H1 (cell line): Measurements from ENCODE around the gene MTMR4. TPM values are rescaled to one million over a fixed set of nuclear protein-coding genes. Genes with fewer than 3 reads are reported as not detected.
A peak's percentile ranks its signal among the peaks of the same experiment; 100 is the strongest.

Experiments
- CTCF ChIA-PET: fragments of 300-600 bp; sonication (Branson Sonifier 250); formaldehyde crosslinking; loops from one replicate; lab custom pipeline; 2021; ENCODE audit not compliant: partially characterized antibody; lab: Charles Lee
- POLR2A ChIA-PET: fragments of 300-600 bp; sonication (Branson Sonifier 250); formaldehyde crosslinking; loops from one replicate; lab custom pipeline; 2021; ENCODE audit warnings: inconsistent platforms; ENCODE audit not compliant: partially characterized antibody; lab: Charles Lee
- DNase-seq, 2 experiments: peaks; one replicate each; pipeline versions ENCODE4 v3.0.0 to v3.0.0-alpha.2; 2010 to 2022; ENCODE audit warnings: low spot score in 2 of 2, low read depth in 1 of 2, mixed read lengths in 1 of 2
- FAIRE-seq: peaks from 2 replicates; lab custom pipeline; 2011; peaks lifted over from hg19 to GRCh38; lab: Jason Lieb, UNC
- H2AFZ ChIP-seq: 2 replicates; pipeline ENCODE4 v1.8.1; 2012; ENCODE audit warnings: low read length, inconsistent platforms
- H2AK5ac ChIP-seq: 2 replicates; pipeline ENCODE4 v1.6.1; 2013; ENCODE audit warnings: low read depth, low read length
- H2BK120ac ChIP-seq: replicated peaks from 2 replicates; pipeline ENCODE3; 2013; ENCODE audit warnings: low read depth, low read length, inconsistent platforms
- H2BK12ac ChIP-seq: 2 replicates; pipeline ENCODE4 v1.6.1; 2013; ENCODE audit warnings: low read depth, low read length
- H2BK15ac ChIP-seq: 2 replicates; pipeline ENCODE4 v1.6.1; 2013; ENCODE audit warnings: low read length
- H2BK20ac ChIP-seq: 2 replicates; pipeline ENCODE4 v1.6.1; 2013; ENCODE audit warnings: low read length
- H2BK5ac ChIP-seq: 2 replicates; pipeline ENCODE4 v1.6.1; 2013; ENCODE audit warnings: low read depth, low read length
- H3K14ac ChIP-seq: 2 replicates; pipeline ENCODE4 v1.6.1; 2013; ENCODE audit warnings: inconsistent platforms; ENCODE audit not compliant: insufficient read length
- H3K18ac ChIP-seq: 2 replicates; pipeline ENCODE4 v1.6.1; 2013; ENCODE audit warnings: low read length; ENCODE audit errors: extremely low read depth
- H3K23ac ChIP-seq: 2 replicates; pipeline ENCODE4 v1.6.1; 2013; ENCODE audit warnings: inconsistent platforms; ENCODE audit not compliant: insufficient read length
- H3K23me2 ChIP-seq: 2 replicates; pipeline ENCODE4 v1.6.1; 2013; ENCODE audit warnings: low read depth, low read length
- H3K27ac ChIP-seq: 2 replicates; pipeline ENCODE4 v1.6.1; 2011; ENCODE audit warnings: low read depth, low read length, inconsistent platforms
- H3K27me3 ChIP-seq, 4 experiments: replicated peaks in 1 of 4; 1 replicate in 1 of 4; 2 replicates in 3 of 4; pipeline versions ENCODE4 v1.6.1 to v1.8.1; 2011 to 2013; ENCODE audit warnings: low read length in 3 of 4, mild to moderate bottlenecking in 3 of 4, inconsistent platforms in 2 of 4, mixed read lengths in 2 of 4, moderate library complexity in 1 of 4; ENCODE audit not compliant: control insufficient read depth in 3 of 4, insufficient read depth in 3 of 4; ENCODE audit errors: extremely low read depth in 1 of 4
- H3K36me3 ChIP-seq, 4 experiments: 2 replicates each; pipeline versions ENCODE4 v1.6.1 to v1.8.1; 2011 to 2013; ENCODE audit warnings: mild to moderate bottlenecking in 4 of 4, low read length in 3 of 4, moderate library complexity in 2 of 4, control low read depth in 1 of 4, inconsistent platforms in 1 of 4; ENCODE audit not compliant: insufficient read depth in 4 of 4, control insufficient read depth in 2 of 4
- H3K4ac ChIP-seq: replicated peaks from 2 replicates; pipeline ENCODE3; 2013; ENCODE audit warnings: low read length, low read depth, mixed read lengths, inconsistent platforms; ENCODE audit not compliant: insufficient read length
- H3K4me1 ChIP-seq, 4 experiments: replicated peaks in 1 of 4; 1 replicate in 1 of 4; 2 replicates in 3 of 4; pipeline versions ENCODE4 v1.6.1 to v1.8.1; 2011 to 2013; ENCODE audit warnings: low read length in 3 of 4, inconsistent platforms in 2 of 4, mixed read lengths in 1 of 4; ENCODE audit not compliant: insufficient read depth in 4 of 4, control insufficient read depth in 3 of 4
- H3K4me2 ChIP-seq, 2 experiments: 2 replicates each; pipeline versions ENCODE4 v1.6.1 to v1.8.1; 2011 to 2013; ENCODE audit warnings: low read depth in 2 of 2, low read length in 2 of 2, control low read depth in 1 of 2, inconsistent platforms in 1 of 2, mild to moderate bottlenecking in 1 of 2; ENCODE audit not compliant: insufficient read depth in 1 of 2
- H3K4me3 ChIP-seq, 4 experiments: fragments of 200-600, 300-600 bp in 1 of 4; sonication (generic), shearing (Covaris generic), sonication (Bioruptor Twin) in 1 of 4; 2 replicates each; pipeline versions ENCODE4 v1.5.1 to v1.8.1; 2011 to 2016; ENCODE audit warnings: low read length in 4 of 4, low read depth in 3 of 4, control low read depth in 2 of 4, inconsistent platforms in 2 of 4, mild to moderate bottlenecking in 2 of 4, mixed read lengths in 1 of 4, moderate library complexity in 1 of 4; ENCODE audit not compliant: insufficient read depth in 2 of 4; ENCODE audit errors: extremely low read depth in 1 of 4
- H3K56ac ChIP-seq: replicated peaks from 2 replicates; pipeline ENCODE3; 2013; ENCODE audit warnings: low read depth, mild to moderate bottlenecking, mixed read lengths, low read length, inconsistent platforms; ENCODE audit not compliant: insufficient read length
- H3K79me1 ChIP-seq: 2 replicates; pipeline ENCODE4 v1.6.1; 2013; ENCODE audit warnings: low read depth, low read length, control low read depth
- H3K79me2 ChIP-seq, 2 experiments: 2 replicates each; pipeline versions ENCODE4 v1.6.1 to v1.8.1; 2012 to 2013; ENCODE audit warnings: low read length in 2 of 2, mild to moderate bottlenecking in 2 of 2, inconsistent platforms in 1 of 2; ENCODE audit not compliant: insufficient read depth in 2 of 2, control insufficient read depth in 1 of 2
- H3K9ac ChIP-seq, 4 experiments: replicated peaks in 1 of 4; 1 replicate in 1 of 4; 2 replicates in 3 of 4; pipeline versions ENCODE4 v1.6.1 to v1.8.1; 2011 to 2013; ENCODE audit warnings: low read depth in 3 of 4, low read length in 3 of 4, control low read depth in 2 of 4, mild to moderate bottlenecking in 2 of 4, moderate library complexity in 2 of 4, inconsistent platforms in 1 of 4; ENCODE audit errors: extremely low read depth in 1 of 4
- H3K9me3 ChIP-seq, 2 experiments: 2 replicates each; pipeline versions ENCODE4 v1.6.1 to v1.8.1; 2012 to 2013; ENCODE audit warnings: mild to moderate bottlenecking in 2 of 2, moderate library complexity in 2 of 2, control low read depth in 1 of 2, inconsistent platforms in 1 of 2, low read depth in 1 of 2, low read length in 1 of 2, mixed read lengths in 1 of 2; ENCODE audit not compliant: insufficient read depth in 2 of 2
- H4K20me1 ChIP-seq, 2 experiments: replicated peaks in 1 of 2; 2 replicates each; pipeline versions ENCODE3 to v1.8.1; 2011 to 2013; ENCODE audit warnings: inconsistent platforms in 2 of 2, low read length in 2 of 2, mild to moderate bottlenecking in 1 of 2; ENCODE audit not compliant: insufficient read depth in 2 of 2, control insufficient read depth in 1 of 2
- H4K5ac ChIP-seq: 2 replicates; pipeline ENCODE4 v1.6.1; 2013; ENCODE audit warnings: low read length, low read depth, mixed read lengths, inconsistent platforms; ENCODE audit not compliant: insufficient read length
- H4K8ac ChIP-seq: 2 replicates; pipeline ENCODE4 v1.8.0; 2013; ENCODE audit warnings: mild to moderate bottlenecking, moderate library complexity, low read length, inconsistent platforms; ENCODE audit not compliant: insufficient read depth; ENCODE audit errors: extremely low read depth
- H4K91ac ChIP-seq: replicated peaks from 2 replicates; pipeline ENCODE3; 2013; ENCODE audit warnings: low read length, mixed read lengths, inconsistent platforms; ENCODE audit not compliant: insufficient read length
- ASH2L ChIP-seq: fragments of 200-600, 300-600 bp; sonication (generic); IDR thresholded peaks from one replicate; pipeline ENCODE4 v1.7.1; 2017; ENCODE audit warnings: low read length
- E2F6 ChIP-seq: IDR thresholded peaks from 2 replicates; pipeline ENCODE4 v1.6.1; 2012; ENCODE audit warnings: inconsistent platforms
- HDAC6 ChIP-seq: IDR thresholded peaks from one replicate; pipeline ENCODE4 v1.7.1; 2012; ENCODE audit warnings: low read depth, mild to moderate bottlenecking, inconsistent platforms, low read length, moderate library complexity
- POLR2AphosphoS5 ChIP-seq: IDR thresholded peaks from 2 replicates; pipeline ENCODE4 v1.6.1; 2011; ENCODE audit warnings: low read depth, low read length
- SIX5 ChIP-seq: IDR thresholded peaks from 2 replicates; pipeline ENCODE4 v1.6.1; 2011; ENCODE audit warnings: mild to moderate bottlenecking, low read depth, low read length
- TAF7 ChIP-seq: optimal IDR thresholded peaks from 2 replicates; pipeline ENCODE3; 2011; ENCODE audit warnings: low read depth, mild to moderate bottlenecking, inconsistent platforms, low read length, moderate library complexity, borderline replicate concordance
- TCF12 ChIP-seq: IDR thresholded peaks from 2 replicates; pipeline ENCODE4 v1.6.1; 2011; ENCODE audit warnings: low read depth, mild to moderate bottlenecking, low read length
- TEAD4 ChIP-seq: IDR thresholded peaks from 2 replicates; pipeline ENCODE4 v1.6.1; 2012; ENCODE audit warnings: low read depth, low read length, inconsistent platforms, mixed read lengths
- WGBS, 2 experiments: shearing (Covaris generic) in 1 of 2; methylation state at CpG; one replicate each; pipeline versions ENCODE4 v1.1.6 to v1.1.7; 2013 to 2015; ENCODE audit warnings: low lambda C conversion rate in 2 of 2, mixed read lengths in 2 of 2, inconsistent platforms in 1 of 2, low coverage in 1 of 2, missing lambda C conversion rate in 1 of 2; ENCODE audit not compliant: insufficient replicate concordance in 2 of 2, insufficient coverage in 1 of 2, insufficient read length in 1 of 2; ENCODE audit errors: extremely low coverage in 1 of 2, missing lambda C conversion rate in 1 of 2; 5-methylcytosine and 5-hydroxymethylcytosine counted together
- polyA plus RNA-seq, 7 experiments: library from polyadenylated mRNA; depleted of rRNA in 3 of 7; stranded (reverse) in 5 of 7; unstranded in 2 of 7; fragments of >200 nt in 5 of 7; fragments of 200-250 nt in 2 of 7; gene quantifications; 1 replicate in 5 of 7; 2 replicates in 1 of 7; 4 replicates in 1 of 7; pipeline versions ENCODE4 v1.2.1 to v1.2.3, GENCODE V29; 2011 to 2013; ENCODE audit warnings: missing spikeins in 2 of 7, mixed read lengths in 2 of 7
- total RNA-seq: library from RNA; stranded (reverse); fragmentation: NEBNext Ultra II Directional; extraction: Animal tissue kit (Norgen Biotek cat#: 25700); gene quantifications from 2 replicates; pipeline ENCODE4 v1.2.1, GENCODE V29; 2021

Gene MTMR4
- total and polyA plus RNA-seq, 2 of the 8 experiments (the other 6 are each of a cell fraction or from before 2014, with no cell fraction given): 15.9 to 39.2 TPM

GRCh38 chr17:58514770-58515157 is 326 bp upstream of the MTMR4 start:
- 15% methylated on average over 8 of the region's 11 CpGs; no CpG with 5 or more reads in 1 of the 2 experiments for WGBS, 2 experiments
- H3K9ac ChIP-seq: peak overlapping the region in 2 of 4 experiments; percentile 0 to 58; a peak in 1 of 7 replicates
- H3K27me3 ChIP-seq: no peaks in the 10 kb centered on the region
- POLR2A ChIA-PET: interaction anchor here (0.5 to 2.9 kb wide), 25 partner anchors 9 to 1178 kb away, joined by 3 to 25 read pairs (median 4); partner anchors contain the start of genes HSF5, MKS1 and SUPT4H1
- peak overlapping the region; percentile 29 to 88 (median 66) for H3K4me3 ChIP-seq
- peak overlapping the region; percentile 88; the same call in 1 of the 2 replicates for H2BK5ac ChIP-seq
- peak overlapping the region; percentile 8 for H4K91ac ChIP-seq
- H3K23me2 ChIP-seq: peaks cover 15% of the 10 kb centered on the region
- FAIRE-seq (no peak), DNase-seq (no peak)
- H3K18ac ChIP-seq: peak overlapping the region; percentile 90
- no peak overlapping the region for H3K23ac ChIP-seq
- no peak overlapping the region for H2BK120ac ChIP-seq
- peaks cover 2% of the 10 kb centered on the region in 2 experiments for H4K20me1 ChIP-seq
- 0 out of 2 replicates have a peak overlapping the region, but pooled peaks have one; percentile 68 for H2BK12ac ChIP-seq
- H4K8ac ChIP-seq: no peak overlapping the region
- H3K9me3 ChIP-seq: no peaks in the 10 kb centered on the region
- H3K56ac ChIP-seq: no peak overlapping the region
- H2BK15ac ChIP-seq: no peak overlapping the region
- peak overlapping the region; percentile 32 for H4K5ac ChIP-seq
- H3K4me1 ChIP-seq: peaks cover 0 to 18% (median 5%) of the 10 kb centered on the region in 4 experiments; a peak in 5 of 7 replicates
- H2BK20ac ChIP-seq: no peak overlapping the region
- H3K14ac ChIP-seq: no peak overlapping the region
- peaks cover 0 to 26% of the 10 kb centered on the region in 2 experiments; a peak in 2 of 4 replicates for H3K79me2 ChIP-seq
- peaks cover 14 to 27% (median 22%) of the 10 kb centered on the region in 4 experiments; a peak in 7 of 8 replicates for H3K36me3 ChIP-seq
- peaks cover 4% of the 10 kb centered on the region for H3K79me1 ChIP-seq
- CTCF ChIA-PET: interaction anchor here (0.6 to 1.1 kb wide), 3 partner anchors 56 to 315 kb away, joined by 3 to 4 read pairs (median 3); no protein-coding TSS in a partner anchor
- no peak overlapping the region for H2AK5ac ChIP-seq
- no peak overlapping the region for H2AFZ ChIP-seq
- no peak for TF ChIP-seq TEAD4
- peak; percentile 17 for TF ChIP-seq TAF7
- TF ChIP-seq SIX5: no peak
- TF ChIP-seq ASH2L: peak; percentile 2
- peak; percentile 88 for TF ChIP-seq E2F6
- peak; percentile 1; the same call in 1 of the 2 replicates for TF ChIP-seq POLR2AphosphoS5
- TF ChIP-seq TCF12: 0 out of 2 replicates have a peak, but pooled peaks have one; percentile 26
- TF ChIP-seq HDAC6: no peak
- H3K27ac ChIP-seq: no peak overlapping the region; the same call in 1 of the 2 replicates
- no peak overlapping the region for H3K4ac ChIP-seq
- peak overlapping the region; percentile 52 to 69 for H3K4me2 ChIP-seq
